MM.1S (cell line): Measurements from ENCODE around the gene COPB2.

ENCODE experiments used
- CTCF ChIP-seq: fragments of 300-600 bp; sonication (generic); IDR thresholded peaks from 2 replicates; pipeline ENCODE4 v1.5.1; 2016; ENCODE audit warnings: antibody characterized with exemption, low read length, mixed read lengths
- EZH2 ChIP-seq: fragments of 300-600 bp; sonication (generic); optimal IDR thresholded peaks from 2 replicates; pipeline ENCODE3; 2017; ENCODE audit warnings: low read depth, mild to moderate bottlenecking, antibody characterized with exemption, low read length, mixed read lengths
- EZH2phosphoT487 ChIP-seq: fragments of 300-600 bp; sonication (generic); IDR thresholded peaks from 2 replicates; pipeline ENCODE4 v1.6.1; 2018; ENCODE audit warnings: antibody characterized with exemption, low read length

- no peak for TF ChIP-seq CTCF
- TF ChIP-seq EZH2, result no peak
- TF ChIP-seq EZH2phosphoT487, result no peak
These were observed 71.6 kb downstream of the COPB2 start for GRCh38 chr3:139317660-139318430.
